Effector memory CD8-positive, alpha-beta T cell (primary cell): ENCODE data around the gene VDAC1.
"Not testable (repeated sequence)": the region's sequence is repeated elsewhere in the genome, so short reads cannot be mapped to it uniquely, and the experiment has no call there.

Experiments
- ATAC-seq: fragments of 150-1000 bp; cut with Tn5 transposase; replicated peaks from 2 replicates; pipeline ENCODE4 v1.10.0; 2021; ENCODE audit warnings: mild to moderate bottlenecking, moderate library complexity
- DNase-seq, 3 experiments: peaks; one replicate each; pipeline ENCODE4 v3.0.0; 2021
- H3K27ac Mint-ChIP-seq, 2 donors: one replicate each; pipeline ENCODE4 v1.8.0; 2022; ENCODE audit warnings: mild to moderate bottlenecking in 2 of 2, mixed read lengths in 2 of 2, moderate library complexity in 2 of 2
- H3K27me3 Mint-ChIP-seq, 2 donors: one replicate each; pipeline ENCODE4 v1.8.0; 2022; ENCODE audit warnings: mixed read lengths in 2 of 2
- H3K36me3 Mint-ChIP-seq: one replicate; pipeline ENCODE4 v1.8.0; 2022; ENCODE audit warnings: mild to moderate bottlenecking, moderate library complexity, mixed read lengths; ENCODE audit not compliant: insufficient read depth
- H3K4me1 Mint-ChIP-seq, 2 donors: one replicate each; pipeline ENCODE4 v1.8.0; 2022; ENCODE audit warnings: low read depth in 2 of 2, mixed read lengths in 2 of 2
- H3K4me3 Mint-ChIP-seq, 2 donors: one replicate each; pipeline ENCODE4 v1.8.0; 2022; ENCODE audit warnings: mild to moderate bottlenecking in 2 of 2, mixed read lengths in 2 of 2, moderate library complexity in 2 of 2
- H3K9me3 Mint-ChIP-seq, 2 donors: one replicate each; pipeline ENCODE4 v1.8.0; 2022; ENCODE audit warnings: mixed read lengths in 2 of 2

The VDAC1 gene

GRCh38 chr5:133963493-133964128 is 41.2 kb downstream of the VDAC1 start:
- H3K27ac Mint-ChIP-seq: peak overlapping the region; percentile 0 to 73
- DNase-seq: no peak
- peaks cover 24% of the 10 kb centered on the region for H3K36me3 Mint-ChIP-seq
- H3K27me3 Mint-ChIP-seq: no peaks in the 10 kb centered on the region
- peaks cover 22 to 41% of the 10 kb centered on the region in 2 donors for H3K4me1 Mint-ChIP-seq
- no peak for ATAC-seq
- no peaks in the 10 kb centered on the region for H3K9me3 Mint-ChIP-seq
- H3K4me3 Mint-ChIP-seq: no peak overlapping the region

GRCh38 chr5:133962801-133963476 is 41.8 kb downstream of the VDAC1 start:
- peak overlapping the region; percentile 0 to 73 for H3K27ac Mint-ChIP-seq
- H3K9me3 Mint-ChIP-seq: no peaks in the 10 kb centered on the region
- no peak overlapping the region for H3K4me3 Mint-ChIP-seq
- H3K27me3 Mint-ChIP-seq: no peaks in the 10 kb centered on the region
- ATAC-seq (no peak), DNase-seq (no peak)
- peaks cover 16 to 35% of the 10 kb centered on the region in 2 donors for H3K4me1 Mint-ChIP-seq
- H3K36me3 Mint-ChIP-seq: peaks cover 24% of the 10 kb centered on the region

- no peak for DNase-seq
- peaks cover 11 to 26% of the 10 kb centered on the region in 2 donors for H3K4me1 Mint-ChIP-seq
- H3K9me3 Mint-ChIP-seq: no peaks in the 10 kb centered on the region
Observed at GRCh38 chr5:133962131-133962530, 42.6 kb downstream of the VDAC1 start.

GRCh38 chr5:133959643-133960042 is 45.1 kb downstream of the VDAC1 start:
- DNase-seq (no peak), ATAC-seq (no peak)
- Mint-ChIP-seq H3K4me3 (no peak overlapping the region), H3K27ac (peak overlapping the region; percentile 11 to 38), H3K4me1 (peaks cover 8 to 19% of the 10 kb centered on the region in 2 donors), H3K9me3 (no peaks in the 10 kb centered on the region), H3K36me3 (peaks cover 45% of the 10 kb centered on the region), H3K27me3 (no peaks in the 10 kb centered on the region)

More at GRCh38 chr5:133962131-133962530, 42.6 kb downstream of the VDAC1 start:
- ATAC-seq: no peak
- Mint-ChIP-seq H3K36me3 (peaks cover 25% of the 10 kb centered on the region), H3K27ac (peak overlapping the region in 1 of 2 donors; percentile 73), H3K27me3 (no peaks in the 10 kb centered on the region), H3K4me3 (no peak overlapping the region)

- peak overlapping the region; percentile 35 to 39 for H3K27ac Mint-ChIP-seq
- ATAC-seq (no peak), DNase-seq (no peak)
- no peaks in the 10 kb centered on the region for H3K9me3 Mint-ChIP-seq
- no peaks in the 10 kb centered on the region for H3K27me3 Mint-ChIP-seq
- H3K4me3 Mint-ChIP-seq: no peak overlapping the region
- H3K36me3 Mint-ChIP-seq: peaks cover 49% of the 10 kb centered on the region
- H3K4me1 Mint-ChIP-seq: peaks cover 3 to 8% of the 10 kb centered on the region in 2 donors
Observed at GRCh38 chr5:133957591-133957990, 47.2 kb downstream of the VDAC1 start.

- Mint-ChIP-seq H3K27ac (peak overlapping the region; percentile 35 to 39), H3K27me3 (no peaks in the 10 kb centered on the region), H3K36me3 (peaks cover 49% of the 10 kb centered on the region), H3K4me3 (no peak overlapping the region), H3K9me3 (no peaks in the 10 kb centered on the region), H3K4me1 (peaks cover 0 to 4% of the 10 kb centered on the region in 2 donors)
- DNase-seq (no peak), ATAC-seq (no peak)
Observed at GRCh38 chr5:133957080-133957479, 47.7 kb downstream of the VDAC1 start.

GRCh38 chr5:133956196-133956595 is 48.6 kb downstream of the VDAC1 start:
- H3K4me3 Mint-ChIP-seq, DNase-seq, H3K9me3 Mint-ChIP-seq, H3K4me1 Mint-ChIP-seq, ATAC-seq, H3K27me3 Mint-ChIP-seq: not testable (repeated sequence)
- Mint-ChIP-seq H3K36me3 (peaks cover 51% of the 10 kb centered on the region), H3K27ac (peak overlapping the region in 1 of 2 donors; percentile 22)

GRCh38 chr5:133953568-133954145 is 51.1 kb downstream of the VDAC1 start:
- peaks cover 40% of the 10 kb centered on the region for H3K36me3 Mint-ChIP-seq
- H3K9me3 Mint-ChIP-seq: no peaks in the 10 kb centered on the region
- no peaks in the 10 kb centered on the region for H3K4me1 Mint-ChIP-seq
- H3K4me3 Mint-ChIP-seq: no peak overlapping the region
- no peak overlapping the region for H3K27ac Mint-ChIP-seq
- H3K27me3 Mint-ChIP-seq: no peaks in the 10 kb centered on the region
- DNase-seq: no peak
- no peak for ATAC-seq

GRCh38 chr5:133952729-133953567 is 51.8 kb downstream of the VDAC1 start:
- DNase-seq: no peak
- H3K9me3 Mint-ChIP-seq: no peaks in the 10 kb centered on the region

GRCh38 chr5:133950821-133951612 is 53.8 kb downstream of the VDAC1 start:
- H3K27ac Mint-ChIP-seq: no peak overlapping the region
- H3K9me3 Mint-ChIP-seq: no peaks in the 10 kb centered on the region
- H3K4me3 Mint-ChIP-seq: no peak overlapping the region
- no peak for ATAC-seq
- H3K4me1 Mint-ChIP-seq: no peaks in the 10 kb centered on the region
- no peaks in the 10 kb centered on the region for H3K27me3 Mint-ChIP-seq
- H3K36me3 Mint-ChIP-seq: peaks cover 18% of the 10 kb centered on the region
- DNase-seq: no peak

More at GRCh38 chr5:133952729-133953567, 51.8 kb downstream of the VDAC1 start:
- Mint-ChIP-seq H3K27me3 (no peaks in the 10 kb centered on the region), H3K4me1 (no peaks in the 10 kb centered on the region), H3K36me3 (peaks cover 33% of the 10 kb centered on the region), H3K27ac (no peak overlapping the region), H3K4me3 (no peak overlapping the region)
- no peak for ATAC-seq

- H3K27me3 Mint-ChIP-seq: peaks cover 0 to 17% of the 10 kb centered on the region in 2 donors
- H3K4me3 Mint-ChIP-seq: no peak overlapping the region
- ATAC-seq: no peak
- H3K4me1 Mint-ChIP-seq: no peaks in the 10 kb centered on the region
- no peaks in the 10 kb centered on the region for H3K9me3 Mint-ChIP-seq
- no peak overlapping the region for H3K27ac Mint-ChIP-seq
- no peak for DNase-seq
- H3K36me3 Mint-ChIP-seq: peaks cover 3% of the 10 kb centered on the region
Observed at GRCh38 chr5:133948721-133949120, 56.1 kb downstream of the VDAC1 start.

- H3K9me3 Mint-ChIP-seq: no peaks in the 10 kb centered on the region
- no peak overlapping the region for H3K4me3 Mint-ChIP-seq
- peaks cover 0 to 22% of the 10 kb centered on the region in 2 donors for H3K27me3 Mint-ChIP-seq
- H3K27ac Mint-ChIP-seq: no peak overlapping the region
- DNase-seq: no peak
- ATAC-seq: no peak
- no peaks in the 10 kb centered on the region for H3K4me1 Mint-ChIP-seq
- peaks cover 3% of the 10 kb centered on the region for H3K36me3 Mint-ChIP-seq
Observed at GRCh38 chr5:133947431-133947841, 57.3 kb downstream of the VDAC1 start.
